Head of caudate nucleus (tissue), 42 donors: ENCODE results near the gene PAQR4.

ENCODE experiments used
- DNase-seq, 42 donors: peaks; one replicate each; pipeline versions ENCODE4 v3.0.0 to v3.0.0-alpha.2; 2020 to 2021; ENCODE audit warnings: mixed read lengths in 7 of 42
- intact Hi-C: fragments of 100-400 bp; cut with DNase I; formaldehyde crosslinking; loops from one replicate; pipeline ENCODE4 v1.15.0; 2022

PAQR4 gene

DNA sequence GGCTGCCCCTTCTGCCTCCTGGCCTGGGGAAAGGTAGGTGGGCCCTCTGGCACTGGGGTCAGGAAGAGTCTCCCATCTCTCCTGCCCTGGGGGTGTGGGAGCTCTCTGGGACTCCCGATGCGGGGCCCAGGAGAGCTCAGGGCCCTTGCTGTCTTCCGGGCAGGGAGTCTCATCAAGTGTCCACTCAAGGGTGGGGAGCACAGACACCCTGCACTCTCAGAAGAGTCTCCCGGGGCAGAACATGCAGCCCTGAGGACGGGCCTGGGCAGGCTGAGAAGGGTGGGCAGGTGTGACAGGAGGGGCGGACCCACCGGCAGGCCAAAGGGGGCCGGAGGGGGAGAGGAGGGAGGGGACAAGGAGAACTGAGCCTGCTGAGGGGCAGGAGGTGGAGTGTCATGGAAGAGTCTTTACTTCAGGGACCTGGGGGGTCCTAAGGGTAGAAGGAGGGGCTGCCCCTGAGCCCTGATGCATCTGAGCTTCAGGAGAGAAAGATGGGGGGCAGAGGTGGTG lies 19.5 kb downstream of the PAQR4 start:
- intact Hi-C loops = no loop called here
- no peak for DNase-seq

DNA sequence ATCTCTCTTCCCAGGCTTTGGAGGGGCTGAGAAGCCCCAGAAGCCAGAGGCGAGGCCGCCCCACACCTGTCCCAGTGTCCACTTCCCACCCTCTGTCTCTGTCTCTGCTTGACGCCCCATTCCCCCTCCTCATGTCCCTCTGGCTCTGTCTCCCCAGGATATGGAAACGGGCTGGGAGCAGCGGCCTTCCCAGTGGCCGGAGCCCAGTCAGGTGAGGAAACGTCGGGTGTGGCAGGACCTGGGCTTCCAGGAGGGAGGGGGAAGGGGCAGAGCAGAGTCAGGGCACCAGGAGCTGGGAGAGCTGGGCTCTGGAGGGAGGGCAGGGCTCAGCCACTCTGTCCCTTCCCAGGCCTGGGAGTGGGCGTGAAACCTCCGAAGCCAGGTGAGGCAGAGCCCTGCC lies 21.7 kb downstream of the PAQR4 start:
- intact Hi-C loops = no loop called here
- no peak for DNase-seq

DNA sequence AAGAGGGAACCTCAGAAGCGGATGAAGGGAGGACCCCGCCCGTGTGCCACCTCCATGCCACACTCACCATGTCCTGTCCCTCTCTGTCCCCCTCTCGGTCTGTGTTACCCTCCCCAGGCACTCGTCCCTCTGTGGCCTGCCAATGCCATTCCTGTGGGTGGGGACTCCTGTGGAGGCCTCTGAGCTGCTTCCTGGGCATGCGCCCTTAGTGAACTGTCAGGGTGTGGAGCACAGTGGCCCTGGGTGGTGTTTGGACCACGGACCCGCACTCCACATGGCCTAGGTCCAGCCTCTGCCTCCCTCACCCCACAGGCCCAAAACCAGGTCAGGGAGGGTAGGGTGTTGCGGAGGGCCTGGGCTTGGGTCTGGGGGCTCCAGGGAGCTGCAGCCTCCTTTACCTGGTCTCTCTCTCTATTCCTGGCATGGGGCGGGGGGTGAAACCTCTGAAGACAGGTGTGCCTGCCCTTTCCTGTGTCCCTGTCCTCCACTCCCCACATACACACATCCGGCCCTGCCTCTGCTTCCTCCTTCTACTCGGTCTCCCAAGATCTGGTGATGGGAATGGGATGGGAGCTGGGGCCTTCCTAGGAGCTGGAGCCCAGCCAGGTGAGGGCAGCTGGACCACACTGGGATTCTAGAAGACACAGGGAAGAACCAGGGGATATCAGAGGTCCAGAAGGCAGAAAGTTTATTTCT lies 22.6 kb downstream of the PAQR4 start:
- intact Hi-C loops = no loop called here
- DNase-seq = no peak

DNA sequence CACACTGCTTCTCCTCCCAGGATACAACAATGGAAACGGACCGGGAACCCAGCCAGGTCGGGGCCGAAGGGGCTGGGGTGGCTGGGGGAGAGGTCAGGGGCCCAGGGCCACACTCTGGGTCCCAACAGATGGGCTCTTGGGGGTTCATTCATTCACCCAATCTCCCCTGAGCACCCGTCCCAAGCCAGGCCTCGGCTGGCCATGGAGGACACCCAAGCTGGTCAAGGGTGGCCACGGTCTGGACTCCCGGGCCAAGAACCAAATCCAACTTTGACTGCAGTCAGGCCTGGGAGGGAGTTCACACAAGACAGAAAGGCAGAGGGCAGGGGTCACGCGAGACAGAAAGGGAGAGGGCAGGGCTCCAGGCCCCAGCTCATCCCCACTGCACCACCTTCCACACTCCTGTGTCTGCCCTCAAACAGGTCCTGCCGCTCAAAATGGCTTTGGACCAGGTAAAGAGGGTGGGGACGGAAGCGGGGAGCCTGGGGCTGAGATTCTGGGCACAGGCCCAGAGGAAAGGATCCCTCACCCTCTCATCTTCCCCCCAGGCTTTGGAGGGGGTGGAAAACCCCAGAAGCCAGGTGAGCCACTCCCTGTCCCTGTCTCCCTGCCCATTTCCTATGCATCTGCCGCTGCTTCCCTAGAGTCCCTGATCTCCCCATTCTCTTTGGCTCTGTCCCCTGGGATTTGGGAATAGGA lies 23.4 kb downstream of the PAQR4 start:
- intact Hi-C loops = no loop called here
- no peak for DNase-seq

DNA sequence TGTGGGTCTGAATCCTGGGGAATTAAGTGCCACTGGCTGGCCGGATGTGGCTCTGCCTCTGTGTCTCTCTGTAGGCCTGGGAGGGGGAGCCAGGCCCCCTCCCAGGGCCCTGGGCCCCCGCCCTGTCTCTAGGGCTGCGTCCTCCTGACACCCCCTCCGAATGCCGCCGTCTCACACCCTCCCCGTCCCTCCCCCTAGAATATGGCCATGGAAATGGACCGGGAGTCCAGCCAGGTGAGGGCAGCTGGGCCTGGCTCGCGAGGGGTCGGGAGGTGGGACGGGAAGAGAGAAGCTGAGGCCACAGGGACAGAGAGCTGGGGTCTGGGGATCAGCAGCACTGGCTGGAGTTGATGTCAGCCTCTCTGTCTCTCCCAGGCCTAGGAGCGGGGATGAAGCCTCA lies 27.1 kb downstream of the PAQR4 start:
- DNase-seq = no peak
- intact Hi-C loops = no loop called here

DNA sequence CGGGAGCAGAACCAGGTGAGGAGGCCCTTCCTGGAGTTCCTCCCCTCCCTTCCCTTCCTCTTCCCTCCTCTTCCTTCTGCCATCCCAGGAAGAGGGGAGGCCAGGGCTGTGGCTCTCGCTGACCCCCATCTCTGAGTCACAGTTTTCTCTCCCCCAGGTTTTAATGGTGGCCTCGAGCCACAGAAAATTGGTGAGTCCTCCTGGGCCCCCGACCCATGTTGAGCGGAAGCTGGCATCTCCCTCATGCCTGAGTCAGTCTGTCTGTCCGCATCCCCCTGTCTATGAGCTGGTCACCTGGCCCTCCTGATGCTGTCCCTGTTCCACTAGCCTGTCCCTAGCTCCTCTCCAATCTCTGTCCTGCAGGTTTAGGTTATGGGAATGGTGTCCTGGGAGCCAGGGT lies 30.8 kb downstream of the PAQR4 start:
- intact Hi-C loops = no loop called here
- no peak for DNase-seq

DNA sequence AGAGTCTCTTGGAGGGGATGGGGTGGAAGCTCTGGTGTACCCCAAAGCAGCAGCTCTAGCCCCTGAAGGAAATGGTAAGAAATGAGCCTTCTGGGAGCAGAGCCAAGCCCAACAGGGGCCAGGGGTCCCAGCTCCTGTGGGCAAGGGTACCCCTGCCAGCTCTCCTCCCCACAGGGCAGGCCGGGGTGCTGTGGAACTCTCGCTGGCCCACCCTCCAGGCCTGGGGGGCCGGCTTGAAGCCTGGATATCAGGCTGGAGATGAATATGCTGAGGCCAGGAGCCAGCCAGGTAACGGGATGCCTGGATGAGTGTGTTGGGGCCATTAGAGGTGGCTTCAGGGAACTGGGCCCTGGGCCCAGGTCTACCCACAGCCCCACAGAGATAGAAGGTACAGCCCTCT lies 31.4 kb downstream of the PAQR4 start:
- no peak for DNase-seq
- intact Hi-C loops = no loop called here

DNA sequence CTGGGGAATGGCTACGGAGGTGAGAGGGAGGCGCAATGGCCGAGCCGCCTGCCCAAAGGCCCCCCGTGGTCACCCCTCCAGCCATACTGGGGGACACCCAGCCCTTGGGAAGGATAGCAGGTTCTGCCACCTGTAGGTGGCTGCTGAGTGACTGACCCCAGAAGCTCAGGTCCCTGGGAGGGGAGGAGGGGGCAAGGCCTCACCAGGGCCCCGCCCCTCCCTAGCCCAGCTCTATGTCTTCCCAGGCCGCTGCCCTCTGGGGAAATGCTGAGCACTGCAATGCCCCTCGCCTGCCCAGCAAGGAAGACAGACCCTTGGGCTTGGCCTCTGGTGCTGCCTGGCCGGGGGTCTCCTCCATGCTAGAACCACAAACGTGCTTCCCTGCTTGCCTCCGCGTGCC lies 32.2 kb downstream of the PAQR4 start:
- intact Hi-C loops = no loop called here
- no peak for DNase-seq

DNA sequence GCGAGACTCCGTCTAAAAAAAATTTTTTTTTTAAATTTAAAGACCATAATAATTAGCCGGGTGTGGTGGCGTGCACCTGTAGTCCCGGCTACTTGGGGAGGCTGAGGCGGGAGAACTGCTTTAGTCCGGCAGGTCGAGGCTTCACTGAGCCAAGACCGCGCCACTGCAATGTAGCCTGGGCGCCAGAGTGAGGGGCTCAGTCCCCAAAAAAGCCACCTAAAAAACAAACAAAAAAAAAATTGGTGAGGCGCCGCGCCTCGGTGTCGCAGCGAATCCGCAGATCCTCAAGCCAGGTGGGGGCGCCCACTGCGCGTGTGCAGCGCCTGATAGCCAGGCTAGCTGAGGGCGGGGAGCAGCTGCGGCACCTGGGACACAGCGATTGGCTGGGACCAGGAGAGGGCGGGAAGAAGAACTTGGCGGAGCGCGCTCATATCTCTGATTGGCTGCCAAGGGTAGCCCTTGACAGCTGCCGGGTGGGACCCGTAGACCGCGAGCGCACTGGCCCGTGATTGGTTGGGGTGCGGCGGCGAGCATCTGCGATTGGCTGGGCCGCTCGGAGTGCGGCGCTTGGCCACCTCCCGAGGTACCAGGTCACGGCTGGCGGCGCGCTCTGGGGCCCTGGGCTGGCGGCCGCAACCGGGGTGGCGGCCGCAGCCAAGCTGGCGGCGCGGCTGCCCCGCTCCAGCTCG lies 34.6 kb downstream of the PAQR4 start:
- DNase-seq = peak; percentile 92 to 99 (median 98)
- intact Hi-C loops = loop anchor here (2.0 kb wide), 1 partner anchor 19 kb away; the partner anchor contains the start of gene HCFC1R1

DNA sequence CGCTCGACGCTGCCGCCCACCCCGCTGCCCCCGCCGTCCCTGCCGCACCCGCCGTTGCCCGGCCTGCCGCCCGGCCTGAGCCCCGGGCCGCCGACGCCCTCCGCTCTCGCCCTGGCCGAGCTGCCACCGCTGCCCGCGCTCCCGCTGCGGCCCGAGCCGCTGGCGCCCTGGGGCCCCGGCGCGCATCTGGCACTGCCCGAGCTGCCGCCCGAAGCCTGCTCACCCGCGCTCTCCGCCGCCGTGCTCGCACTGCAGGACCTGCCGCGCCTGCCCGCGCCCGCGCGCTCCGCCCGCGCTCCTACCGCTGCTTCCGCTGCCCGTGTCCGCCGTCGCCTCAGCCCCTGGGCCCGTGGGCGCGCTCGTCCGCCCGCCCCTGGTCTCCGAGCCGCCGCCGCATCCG lies 35.2 kb downstream of the PAQR4 start:
- intact Hi-C loops = loop anchor here (2.0 kb wide), 1 partner anchor 18 kb away; the partner anchor contains the start of gene HCFC1R1
- DNase-seq = peak in 2 of 42 donors; percentile 25 to 34

DNA sequence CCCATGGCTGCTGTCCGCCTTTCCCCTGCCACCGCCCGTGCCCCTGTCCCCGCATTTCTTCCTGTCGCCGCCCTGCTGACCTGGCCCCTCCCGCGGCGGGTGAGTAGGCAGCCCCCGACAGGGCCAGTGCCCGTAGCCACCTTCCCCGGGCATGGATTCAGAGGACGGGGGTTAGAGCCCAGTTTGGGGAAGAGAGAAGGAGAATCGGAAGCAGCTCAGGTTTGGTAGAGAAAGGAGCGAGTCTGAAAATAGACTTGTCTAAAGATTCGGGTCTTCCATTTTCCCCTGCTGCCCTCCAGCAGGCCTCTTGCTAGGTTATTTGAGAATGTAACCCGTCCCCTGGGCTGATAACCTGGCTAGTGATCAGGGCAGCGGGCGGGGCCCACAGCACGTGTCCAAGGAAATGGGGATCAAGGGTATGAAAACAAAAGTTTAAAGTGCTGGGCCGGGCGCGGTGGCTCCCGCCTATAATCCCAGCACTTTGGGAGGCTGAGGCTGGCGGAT lies 35.7 kb downstream of the PAQR4 start:
- intact Hi-C loops = loop anchor here (2.0 kb wide), 1 partner anchor 18 kb away; the partner anchor contains the start of gene HCFC1R1

DNA sequence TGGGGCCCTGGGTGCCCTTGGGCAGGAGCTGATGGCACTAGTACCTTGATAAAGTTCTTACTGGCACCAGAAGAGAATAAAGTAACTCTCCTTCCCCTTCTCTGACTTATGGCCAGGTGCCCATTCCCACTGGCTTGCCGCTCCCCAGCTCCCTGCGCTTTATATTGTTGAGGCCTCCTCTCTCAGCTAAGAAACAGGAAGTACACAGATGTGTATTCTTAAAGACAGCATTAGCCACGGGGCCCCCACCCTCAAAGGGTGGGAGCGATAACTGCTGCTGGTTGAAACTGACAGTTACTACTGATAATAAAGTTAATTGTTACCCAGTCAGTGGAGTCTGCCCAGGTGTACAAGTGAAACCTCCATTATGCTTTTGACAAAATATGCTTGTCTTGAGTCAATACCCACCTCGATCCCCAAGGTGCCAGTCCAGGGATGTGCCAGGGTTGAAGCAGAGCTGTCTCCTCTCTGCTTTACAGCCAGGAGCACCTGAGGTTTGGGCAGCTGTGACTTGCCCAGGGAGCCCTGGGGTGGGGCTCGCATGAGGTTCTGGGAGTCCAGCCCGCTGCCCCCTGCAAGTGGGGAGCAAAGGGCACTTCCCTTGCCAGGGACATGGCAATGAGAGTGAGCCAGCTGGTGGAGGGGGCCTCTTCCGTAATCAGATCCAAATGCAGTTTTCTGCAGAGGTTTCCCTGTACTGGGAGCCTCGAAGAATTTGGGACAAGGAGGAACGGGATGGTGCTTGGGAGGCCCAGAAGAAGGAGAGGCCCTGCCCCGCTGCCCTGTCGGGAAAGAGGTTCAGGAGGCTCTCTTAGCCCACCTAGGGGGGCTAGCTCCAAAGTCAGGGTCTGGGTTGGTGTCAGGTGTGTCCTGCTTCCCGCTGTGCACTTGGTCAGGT lies 38.2 kb downstream of the PAQR4 start:
- intact Hi-C loops = no loop called here
- no peak for DNase-seq

More for the DNA sequence above, 35.7 kb downstream of the PAQR4 start:
- DNase-seq = no peak

DNA sequence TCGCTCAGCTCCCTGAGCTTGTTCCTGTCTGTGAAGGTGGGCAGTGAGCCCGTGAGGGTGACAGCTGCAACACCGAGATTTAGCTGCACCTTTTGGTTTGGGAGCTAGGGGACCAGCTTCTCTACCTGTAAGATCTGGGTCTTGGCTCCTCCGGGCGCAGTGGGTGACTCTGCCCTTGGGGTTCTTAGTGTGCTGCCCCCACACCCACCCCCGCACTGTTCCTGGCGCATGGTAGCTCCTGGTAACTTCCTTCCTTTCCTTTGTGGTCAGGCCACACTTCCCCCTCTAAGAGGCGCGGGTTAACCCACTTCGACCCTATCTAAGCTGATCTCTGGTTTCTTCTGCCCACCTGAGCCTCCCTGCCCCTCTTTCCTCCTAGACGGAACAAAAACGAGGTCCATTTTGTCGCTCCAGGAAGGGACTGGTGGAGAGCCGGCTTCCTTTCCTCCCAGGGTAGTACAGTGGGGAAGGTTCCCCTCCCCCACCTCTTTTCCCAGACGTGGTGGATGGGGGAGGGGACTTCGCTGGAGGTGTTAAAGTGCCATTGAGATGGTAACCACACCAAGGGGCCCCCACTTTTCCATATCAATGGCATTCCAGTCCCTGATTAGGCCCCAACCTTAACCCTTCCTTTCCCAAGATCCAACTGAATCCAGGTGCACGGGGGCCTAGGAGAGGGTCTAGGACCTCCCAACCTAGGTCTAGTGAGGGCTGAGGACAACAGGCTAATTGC lies 39.0 kb downstream of the PAQR4 start:
- intact Hi-C loops = no loop called here
- DNase-seq = peak in 7 of 42 donors; percentile 14 to 51 (median 42)

DNA sequence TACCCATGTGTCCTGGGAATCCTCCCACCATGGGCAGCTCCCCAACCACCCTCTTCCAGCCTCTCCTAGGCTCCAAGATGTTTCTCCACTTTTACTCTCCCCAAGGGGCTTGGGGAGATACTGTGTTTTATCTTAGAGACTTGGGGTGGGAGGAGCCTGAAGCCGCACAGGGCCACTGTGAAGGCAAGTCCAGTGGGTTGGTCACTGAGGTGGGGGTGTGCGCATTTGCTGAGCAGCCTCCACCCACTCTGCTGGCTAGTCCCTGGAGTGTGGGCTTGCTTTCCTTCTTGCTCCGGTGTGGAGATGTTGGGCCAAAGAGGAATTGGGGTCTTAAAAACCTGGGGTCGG lies 39.5 kb downstream of the PAQR4 start:
- intact Hi-C loops = no loop called here
- DNase-seq = no peak

DNA sequence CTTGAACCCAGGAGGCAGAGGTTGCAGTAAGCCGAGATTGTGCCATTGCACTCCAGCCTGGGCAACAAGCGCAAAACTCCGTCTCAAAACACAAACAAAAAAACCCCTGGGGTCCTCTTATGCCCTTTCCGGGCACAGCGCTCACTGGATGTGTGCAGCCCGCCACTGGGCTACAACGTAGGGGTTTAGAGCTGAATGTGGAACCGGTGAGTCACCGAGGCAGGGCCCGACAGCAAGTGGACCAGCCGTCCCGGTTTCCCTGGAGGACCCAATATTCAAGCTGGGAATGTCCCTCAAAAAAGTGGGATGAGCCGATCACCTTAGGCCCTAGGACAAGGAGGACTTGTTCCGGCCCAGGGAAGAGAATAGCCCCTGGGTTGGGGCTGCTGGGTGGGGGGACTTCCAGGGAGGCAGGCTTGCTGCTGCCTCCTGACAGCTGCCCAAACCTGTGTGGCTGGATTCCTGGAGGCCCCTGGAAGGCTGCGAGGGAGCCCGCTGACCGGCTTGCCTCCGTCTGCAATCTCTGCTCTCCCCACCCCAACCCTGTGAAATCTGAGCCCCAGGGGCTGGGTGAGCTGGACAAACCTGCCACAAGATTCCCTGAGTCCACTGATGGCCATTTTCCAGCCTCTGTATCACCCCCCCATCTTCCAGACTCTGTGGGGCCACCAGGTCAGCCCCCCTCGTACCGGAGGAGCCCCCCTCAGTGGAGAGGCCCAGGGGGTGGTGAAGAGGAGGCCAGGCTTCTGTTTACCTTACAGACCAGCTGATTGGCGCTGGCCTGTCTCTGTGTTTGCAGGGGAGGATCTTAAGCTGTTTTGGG lies 40.6 kb downstream of the PAQR4 start:
- no peak for DNase-seq
- intact Hi-C loops = no loop called here

DNA sequence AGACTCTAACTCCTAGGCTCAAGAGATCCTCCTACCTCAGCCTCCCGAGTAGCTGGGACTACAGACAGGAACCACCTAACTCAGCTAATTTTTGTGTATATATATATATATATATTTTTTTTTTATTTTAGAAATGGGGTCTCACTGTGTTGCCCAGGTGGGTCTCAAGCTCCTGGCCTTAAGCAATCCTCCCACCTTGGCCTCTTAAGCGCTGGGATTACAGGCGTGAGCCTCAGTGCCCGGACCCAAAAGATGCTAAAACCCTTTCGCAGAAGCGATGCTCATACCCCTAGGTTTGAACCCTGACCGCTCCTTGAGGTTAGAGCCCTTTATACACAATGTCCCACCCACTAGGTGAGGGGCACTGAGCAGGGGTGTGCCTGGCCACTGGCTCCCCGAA lies 41.4 kb downstream of the PAQR4 start:
- intact Hi-C loops = no loop called here
- no peak for DNase-seq

DNA sequence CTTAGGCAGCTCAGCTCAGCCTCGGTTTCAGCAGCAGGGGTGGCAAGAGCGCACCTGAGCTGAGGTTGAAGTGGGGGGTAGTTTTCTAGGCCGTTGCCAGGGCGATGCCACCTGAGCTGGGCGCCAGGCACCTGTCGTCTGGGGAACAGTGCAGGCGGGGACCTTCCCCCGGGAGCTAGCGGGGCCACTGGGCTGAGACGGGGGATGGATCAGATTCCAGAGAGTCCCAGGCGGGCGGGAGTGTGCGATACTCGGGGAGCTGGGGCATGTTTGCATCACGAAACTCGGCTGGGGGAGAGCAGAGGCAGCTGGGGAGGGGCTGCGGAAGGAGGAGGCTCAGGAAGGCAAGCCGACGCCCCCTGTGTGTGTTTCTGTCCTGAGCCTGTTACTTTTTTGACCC lies 43.1 kb downstream of the PAQR4 start:
- intact Hi-C loops = no loop called here

More for the DNA sequence above, 43.1 kb downstream of the PAQR4 start:
- DNase-seq = peak in 36 of 42 donors; percentile 17 to 83 (median 60)
